HK-2 (cell line): ENCODE results near the gene CAPN3.

Source experiments
- DNase-seq: peaks from one replicate; pipeline ENCODE4 v3.0.0-alpha.2; 2018; ENCODE audit not compliant: unreplicated experiment

CAPN3 gene

GRCh38 chr15:42394106-42394505 is 34.8 kb downstream of the CAPN3 start:
- DNase-seq, result no peak

GRCh38 chr15:42395838-42396237 is 36.5 kb downstream of the CAPN3 start:
- no peak for DNase-seq

GRCh38 chr15:42401544-42402454 is 42.5 kb downstream of the CAPN3 start:
- DNase-seq, result no peak

GRCh38 chr15:42402455-42403205 is 43.3 kb downstream of the CAPN3 start:
- no peak for DNase-seq

GRCh38 chr15:42403389-42403788 is 44.1 kb downstream of the CAPN3 start:
- no peak for DNase-seq

GRCh38 chr15:42404461-42405235 is 45.3 kb downstream of the CAPN3 start:
- no peak for DNase-seq

DNA sequence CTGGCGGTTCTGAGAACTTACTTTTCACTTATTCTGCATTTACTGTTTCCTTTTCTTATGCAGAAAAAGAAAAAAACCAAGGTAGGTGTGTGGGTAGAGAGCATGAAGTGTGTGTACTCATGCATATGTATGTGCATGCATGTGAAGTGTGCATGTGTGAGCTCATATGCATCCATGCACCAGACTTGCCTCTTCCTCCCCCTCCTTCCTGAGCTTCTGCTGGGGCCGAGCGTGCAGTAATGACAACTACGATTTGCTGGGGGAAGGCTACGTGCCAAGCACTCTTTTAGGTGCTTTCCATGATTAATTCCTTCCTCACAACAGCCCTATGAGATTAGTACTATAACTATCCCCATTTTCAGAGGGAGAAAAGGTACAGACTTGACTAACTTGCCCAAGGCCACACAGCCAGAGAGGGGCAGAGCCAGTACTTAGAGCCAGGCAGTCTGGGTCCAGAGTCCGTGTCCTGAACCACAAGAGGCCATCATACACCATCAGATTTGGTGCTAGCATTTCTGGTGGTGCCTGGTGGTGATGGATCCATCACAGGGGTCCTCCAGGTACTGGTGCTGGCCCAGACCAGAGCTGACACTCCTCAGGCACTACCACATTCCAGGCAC is 46.7 kb downstream of the CAPN3 start:
- DNase-seq, result no peak

GRCh38 chr15:42408178-42408577 is 48.9 kb downstream of the CAPN3 start:
- DNase-seq, result no peak

- DNase-seq, result no peak
These were observed 49.7 kb downstream of the CAPN3 start for GRCh38 chr15:42409011-42409410.

DNA sequence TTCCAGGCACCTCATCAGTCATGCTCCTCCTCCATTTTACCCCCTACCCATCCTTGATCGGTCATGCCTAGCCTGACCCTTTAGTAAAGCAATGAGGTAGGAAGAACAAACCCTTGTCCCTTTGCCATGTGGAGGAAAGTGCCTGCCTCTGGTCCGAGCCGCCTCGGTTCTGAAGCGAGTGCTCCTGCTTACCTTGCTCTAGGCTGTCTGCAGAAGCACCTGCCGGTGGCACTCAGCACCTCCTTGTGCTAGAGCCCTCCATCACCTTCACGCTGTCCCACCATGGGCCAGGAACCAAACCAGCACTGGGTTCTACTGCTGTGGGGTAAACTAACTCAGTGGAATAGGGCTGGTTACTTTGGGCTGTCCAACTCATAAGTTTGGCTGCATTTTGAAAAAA is 52.6 kb downstream of the CAPN3 start:
- DNase-seq, result no peak

- no peak for DNase-seq
These were observed 54.6 kb downstream of the CAPN3 start for GRCh38 chr15:42413920-42414319.

GRCh38 chr15:42419369-42419768 is 60.1 kb downstream of the CAPN3 start:
- DNase-seq, result no peak

DNA sequence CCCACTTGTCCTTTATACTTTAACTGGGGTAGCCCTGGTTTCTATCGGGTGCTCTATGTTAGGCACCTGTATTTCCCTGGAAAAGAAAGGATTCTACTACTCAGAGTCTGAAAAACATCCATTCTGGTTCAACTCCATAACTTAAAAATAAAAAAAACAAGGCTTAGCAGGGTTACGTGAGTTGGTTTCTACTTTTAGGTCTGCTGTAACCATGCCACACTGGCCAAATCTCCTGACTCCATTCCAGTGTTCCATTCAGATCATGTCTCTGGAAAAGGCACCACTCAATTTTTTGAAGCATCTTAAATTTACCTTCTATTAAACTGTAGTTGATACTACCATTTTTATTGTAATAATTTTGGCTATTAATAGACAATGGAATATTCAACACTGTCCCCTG is 62.1 kb downstream of the CAPN3 start:
- no peak for DNase-seq

GRCh38 chr15:42427429-42428223 is 68.3 kb downstream of the CAPN3 start:
- DNase-seq, result no peak

GRCh38 chr15:42444415-42445063 is 85.2 kb downstream of the CAPN3 start:
- no peak for DNase-seq

DNA sequence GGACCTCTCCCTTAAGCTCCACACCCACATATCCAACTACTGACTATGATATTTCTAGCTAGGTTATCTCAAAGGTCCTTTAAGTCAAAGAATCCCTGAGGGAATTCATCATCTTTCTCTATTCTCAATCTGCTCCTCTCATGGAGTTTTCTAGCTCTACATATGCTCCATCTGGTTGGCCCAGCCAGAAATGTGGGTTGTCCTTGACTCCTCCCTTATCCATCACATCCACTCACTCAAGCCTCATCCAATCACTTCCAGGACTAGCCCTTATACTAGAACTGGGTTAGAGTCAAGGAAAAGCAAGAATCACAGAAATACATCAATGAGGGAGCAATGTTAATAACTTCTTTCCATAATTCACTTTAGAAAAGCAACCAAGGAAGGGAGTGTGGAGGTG is 86.2 kb downstream of the CAPN3 start:
- DNase-seq, result no peak

DNA sequence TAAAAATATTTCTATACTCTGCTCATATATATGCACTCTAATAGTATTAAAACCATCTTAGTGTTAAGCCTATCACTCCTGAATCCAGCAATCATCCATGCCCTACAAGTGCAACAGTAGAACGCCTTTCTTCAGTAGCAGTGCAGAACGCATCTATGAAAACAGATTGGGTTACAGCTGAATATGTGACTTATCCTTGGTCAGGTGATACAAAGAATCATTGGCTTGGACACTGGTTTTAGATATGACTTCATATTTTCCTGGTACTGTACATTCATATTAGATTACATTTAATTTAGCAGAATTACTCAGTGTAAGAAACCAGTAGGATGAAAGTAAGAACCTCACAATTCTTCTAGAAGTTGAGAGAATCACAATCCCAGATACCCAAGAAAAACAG is 88.3 kb downstream of the CAPN3 start:
- DNase-seq, result no peak

- no peak for DNase-seq
These were observed 89.0 kb downstream of the CAPN3 start for GRCh38 chr15:42448281-42448680.

DNA sequence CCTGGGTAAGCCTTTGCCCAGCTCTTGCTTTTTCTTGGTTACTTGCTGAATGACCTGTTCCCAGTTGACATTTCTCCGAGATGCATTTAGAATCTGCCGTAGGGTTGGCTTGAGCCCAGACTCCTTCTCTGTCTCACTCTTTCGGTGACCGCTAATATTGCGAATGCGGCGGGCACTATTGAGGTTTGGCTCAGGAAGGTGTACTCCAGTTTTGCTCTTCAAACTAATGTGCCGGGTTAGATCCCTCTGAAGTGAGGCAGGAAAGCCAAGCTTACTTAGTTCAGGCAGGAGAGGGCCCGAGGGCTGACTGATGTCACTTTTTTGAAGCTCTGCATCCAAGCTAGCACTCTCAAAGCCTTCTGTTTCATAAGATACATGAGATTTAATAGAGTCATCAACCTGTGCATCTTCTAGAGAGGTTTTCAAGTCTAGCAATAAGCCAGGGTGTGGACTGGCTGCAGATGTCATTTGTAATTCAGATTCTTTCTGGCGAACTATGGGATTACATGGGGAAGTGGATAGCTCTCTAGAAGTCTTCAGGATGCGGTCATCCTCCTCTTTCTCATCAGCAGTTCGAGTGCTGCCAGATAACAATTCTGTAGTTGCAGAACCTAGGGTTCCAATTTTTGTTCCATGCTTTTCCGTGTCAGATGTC is 90.6 kb downstream of the CAPN3 start:
- DNase-seq, result no peak

DNA sequence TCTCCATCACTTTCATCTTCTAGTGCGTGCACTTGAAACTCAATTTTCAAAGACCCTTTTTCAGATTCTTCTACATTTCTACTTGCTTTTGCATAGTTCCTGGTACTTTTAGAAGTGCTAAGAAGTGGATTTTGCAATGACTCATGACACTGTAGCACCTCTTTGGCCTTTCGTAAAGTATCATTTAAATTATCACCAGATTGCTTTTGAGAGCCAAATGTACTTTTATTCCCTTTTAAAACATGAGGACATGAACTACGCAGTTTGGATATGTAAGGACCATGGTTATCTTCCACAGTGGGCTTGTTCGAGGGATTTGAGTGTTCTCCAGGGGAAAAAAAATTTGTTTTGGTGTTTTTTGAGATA is 91.1 kb downstream of the CAPN3 start:
- DNase-seq, result no peak
